HEK293 (cell line): ENCODE data around the gene MGAT4B.

Source experiments
- PRDM1 ChIP-seq: fragments of 450-650 bp; formaldehyde crosslinking; IDR thresholded peaks from 2 replicates; pipeline ENCODE4; 2016; ENCODE audit warnings: missing biosample characterization, missing genetic modification characterization
- SP2 ChIP-seq: fragments of 450-650 bp; formaldehyde crosslinking; IDR thresholded peaks from 2 replicates; pipeline ENCODE4 v1.5.1; 2016; ENCODE audit warnings: missing biosample characterization, missing genetic modification characterization
- SP7 ChIP-seq: fragments of 450-650 bp; formaldehyde crosslinking; IDR thresholded peaks from 2 replicates; pipeline ENCODE4 v1.5.1; 2016; ENCODE audit warnings: missing biosample characterization, missing genetic modification characterization
- TCF7L2 ChIP-seq: IDR thresholded peaks from 2 replicates; pipeline ENCODE4 v1.6.1; 2011; ENCODE audit warnings: low read depth, mild to moderate bottlenecking, inconsistent platforms, low read length, moderate library complexity, borderline replicate concordance
- ZBTB20 ChIP-seq: fragments of 450-650 bp; formaldehyde crosslinking; IDR thresholded peaks from 2 replicates; pipeline ENCODE4 v1.5.1; 2016; ENCODE audit warnings: missing biosample characterization, missing genetic modification characterization
- ZFP3 ChIP-seq: fragments of 450-650 bp; formaldehyde crosslinking; IDR thresholded peaks from 2 replicates; pipeline ENCODE4 v1.5.1; 2016; ENCODE audit warnings: low read depth, missing biosample characterization, missing genetic modification characterization
- ZFP37 ChIP-seq: fragments of 450-650 bp; formaldehyde crosslinking; IDR thresholded peaks from 2 replicates; pipeline ENCODE4 v1.5.1; 2016; ENCODE audit warnings: missing biosample characterization, missing genetic modification characterization
- ZIC2 ChIP-seq: fragments of 450-650 bp; formaldehyde crosslinking; IDR thresholded peaks from 2 replicates; pipeline ENCODE4 v1.5.1; 2016; ENCODE audit warnings: missing biosample characterization, missing genetic modification characterization
- ZNF114 ChIP-seq: fragments of 450-650 bp; formaldehyde crosslinking; IDR thresholded peaks from 2 replicates; pipeline ENCODE4 v1.5.0; 2017; ENCODE audit warnings: missing biosample characterization, missing genetic modification characterization
- ZNF133 ChIP-seq: fragments of 450-650 bp; formaldehyde crosslinking; IDR thresholded peaks from 2 replicates; pipeline ENCODE4 v1.5.1; 2016; ENCODE audit warnings: missing biosample characterization, missing genetic modification characterization
- ZNF202 ChIP-seq: fragments of 450-650 bp; formaldehyde crosslinking; IDR thresholded peaks from 2 replicates; pipeline ENCODE4 v1.5.1; 2016; ENCODE audit warnings: missing biosample characterization, missing genetic modification characterization, borderline replicate concordance
- ZNF221 ChIP-seq: fragments of 450-650 bp; formaldehyde crosslinking; IDR thresholded peaks from 2 replicates; pipeline ENCODE4 v1.5.1; 2017; ENCODE audit warnings: missing biosample characterization, missing genetic modification characterization, borderline replicate concordance
- ZNF521 ChIP-seq: fragments of 450-650 bp; formaldehyde crosslinking; IDR thresholded peaks from 2 replicates; pipeline ENCODE4 v1.5.1; 2017; ENCODE audit warnings: missing biosample characterization, mild to moderate bottlenecking, missing genetic modification characterization
- ZNF629 ChIP-seq: fragments of 450-650 bp; formaldehyde crosslinking; IDR thresholded peaks from 2 replicates; pipeline ENCODE4 v1.5.1; 2017; ENCODE audit warnings: missing biosample characterization, missing genetic modification characterization
- ZNF701 ChIP-seq: fragments of 450-650 bp; formaldehyde crosslinking; IDR thresholded peaks from 2 replicates; pipeline ENCODE4 v1.5.1; 2016; ENCODE audit warnings: missing biosample characterization, missing genetic modification characterization
- ZNF76 ChIP-seq: fragments of 450-650 bp; formaldehyde crosslinking; IDR thresholded peaks from 2 replicates; pipeline ENCODE4; 2016; ENCODE audit warnings: low read depth, missing biosample characterization, missing genetic modification characterization, borderline replicate concordance
- ZNF777 ChIP-seq: fragments of 450-650 bp; formaldehyde crosslinking; IDR thresholded peaks from 2 replicates; pipeline ENCODE4 v1.5.1; 2017; ENCODE audit warnings: missing biosample characterization, missing genetic modification characterization, borderline replicate concordance
- TF ChIP-seq, protein P1 (sequence below): fragments of 450-650 bp; formaldehyde crosslinking; IDR thresholded peaks from 2 replicates; pipeline ENCODE4 v1.5.1; 2016; ENCODE audit warnings: missing biosample characterization, missing genetic modification characterization
- TF ChIP-seq, protein P2 (sequence below): fragments of 450-650 bp; formaldehyde crosslinking; IDR thresholded peaks from 2 replicates; pipeline ENCODE4 v1.5.1; 2016; ENCODE audit warnings: missing biosample characterization, missing genetic modification characterization, low read depth
- TF ChIP-seq, protein P3 (sequence below): fragments of 450-650 bp; formaldehyde crosslinking; IDR thresholded peaks from 2 replicates; pipeline ENCODE4 v1.5.1; 2017; ENCODE audit warnings: missing biosample characterization, mild to moderate bottlenecking, missing genetic modification characterization, moderate library complexity
- TF ChIP-seq, protein P4 (sequence below): fragments of 450-650 bp; formaldehyde crosslinking; IDR thresholded peaks from 2 replicates; pipeline ENCODE4 v1.5.1; 2016; ENCODE audit warnings: missing biosample characterization, missing genetic modification characterization
- TF ChIP-seq, protein P5 (sequence below): fragments of 450-650 bp; formaldehyde crosslinking; IDR thresholded peaks from 2 replicates; pipeline ENCODE4 v1.5.1; 2016; ENCODE audit warnings: missing biosample characterization, missing genetic modification characterization
- TF ChIP-seq, protein P6 (sequence below): fragments of 450-650 bp; formaldehyde crosslinking; conservative IDR thresholded peaks from 2 replicates; pipeline ENCODE4 v1.5.1; 2016; ENCODE audit warnings: low read depth, missing biosample characterization, missing genetic modification characterization
- TF ChIP-seq, protein P7 (sequence below): sonication (generic); formaldehyde crosslinking; IDR thresholded peaks from 2 replicates; pipeline ENCODE4 v1.8.1; 2022; ENCODE audit warnings: mild to moderate bottlenecking, moderate library complexity, missing genetic modification reagents
- TF ChIP-seq, protein P8 (sequence below): fragments of 450-650 bp; formaldehyde crosslinking; IDR thresholded peaks from 2 replicates; pipeline ENCODE4 v1.5.1; 2016; ENCODE audit warnings: missing biosample characterization, missing genetic modification characterization

The MGAT4B gene

DNA sequence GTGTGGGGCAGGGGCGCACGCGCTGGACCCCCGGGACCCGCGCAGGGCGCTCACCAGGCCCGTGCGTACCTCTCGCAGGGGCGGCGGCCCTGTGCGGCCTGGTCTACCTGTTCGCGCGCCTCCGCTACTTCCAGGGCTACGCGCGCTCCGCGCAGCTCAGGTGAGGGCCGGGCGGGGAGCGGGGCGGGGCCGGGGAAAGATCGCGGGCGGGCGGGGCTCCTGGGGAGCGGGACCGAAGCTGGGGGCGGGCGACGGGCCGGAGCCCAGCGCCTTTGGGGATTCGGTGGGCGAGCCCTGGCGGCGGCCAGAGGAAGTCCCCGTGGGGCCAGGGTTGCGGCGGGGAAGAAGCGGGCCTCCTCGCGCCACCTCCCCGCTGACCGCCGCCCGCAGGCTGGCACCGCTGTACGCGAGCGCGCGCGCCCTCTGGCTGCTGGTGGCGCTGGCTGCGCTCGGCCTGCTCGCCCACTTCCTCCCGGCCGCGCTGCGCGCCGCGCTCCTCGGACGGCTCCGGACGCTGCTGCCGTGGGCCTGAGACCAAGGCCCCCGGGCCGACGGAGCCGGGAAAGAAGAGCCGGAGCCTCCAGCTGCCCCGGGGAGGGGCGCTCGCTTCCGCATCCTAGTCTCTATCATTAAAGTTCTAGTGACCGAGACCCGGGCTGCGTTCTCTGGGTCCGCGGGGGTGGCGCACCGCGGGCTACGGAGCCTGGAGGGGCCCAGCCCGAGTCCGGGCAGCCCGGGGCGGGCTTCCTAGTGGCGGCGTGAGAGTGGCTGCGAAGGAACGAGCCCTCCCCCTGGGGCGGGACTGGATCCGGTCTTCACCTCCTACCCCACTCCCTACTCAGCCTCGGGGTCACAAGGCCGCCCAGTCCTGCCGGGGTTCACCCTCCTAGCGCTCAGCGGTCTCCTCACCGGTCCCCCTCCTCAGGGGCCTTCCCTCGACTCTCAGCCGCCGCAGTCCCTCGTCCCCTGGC is 10.5 kb downstream of the MGAT4B start (continued):
- TF ChIP-seq ZNF114 = no peak
- no peak for TF ChIP-seq ZNF221
- TF ChIP-seq, protein P1, sequence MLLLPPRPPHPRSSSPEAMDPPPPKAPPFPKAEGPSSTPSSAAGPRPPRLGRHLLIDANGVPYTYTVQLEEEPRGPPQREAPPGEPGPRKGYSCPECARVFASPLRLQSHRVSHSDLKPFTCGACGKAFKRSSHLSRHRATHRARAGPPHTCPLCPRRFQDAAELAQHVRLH (tag by site-specific recombination) = no peak
- no peak for TF ChIP-seq ZFP3 (tag by site-specific recombination)
- TF ChIP-seq ZNF133 (tag by site-specific recombination) = no peak
- TF ChIP-seq, protein P2, sequence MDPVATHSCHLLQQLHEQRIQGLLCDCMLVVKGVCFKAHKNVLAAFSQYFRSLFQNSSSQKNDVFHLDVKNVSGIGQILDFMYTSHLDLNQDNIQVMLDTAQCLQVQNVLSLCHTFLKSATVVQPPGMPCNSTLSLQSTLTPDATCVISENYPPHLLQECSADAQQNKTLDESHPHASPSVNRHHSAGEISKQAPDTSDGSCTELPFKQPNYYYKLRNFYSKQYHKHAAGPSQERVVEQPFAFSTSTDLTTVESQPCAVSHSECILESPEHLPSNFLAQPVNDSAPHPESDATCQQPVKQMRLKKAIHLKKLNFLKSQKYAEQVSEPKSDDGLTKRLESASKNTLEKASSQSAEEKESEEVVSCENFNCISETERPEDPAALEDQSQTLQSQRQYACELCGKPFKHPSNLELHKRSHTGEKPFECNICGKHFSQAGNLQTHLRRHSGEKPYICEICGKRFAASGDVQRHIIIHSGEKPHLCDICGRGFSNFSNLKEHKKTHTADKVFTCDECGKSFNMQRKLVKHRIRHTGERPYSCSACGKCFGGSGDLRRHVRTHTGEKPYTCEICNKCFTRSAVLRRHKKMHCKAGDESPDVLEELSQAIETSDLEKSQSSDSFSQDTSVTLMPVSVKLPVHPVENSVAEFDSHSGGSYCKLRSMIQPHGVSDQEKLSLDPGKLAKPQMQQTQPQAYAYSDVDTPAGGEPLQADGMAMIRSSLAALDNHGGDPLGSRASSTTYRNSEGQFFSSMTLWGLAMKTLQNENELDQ (tag by site-specific recombination) = no peak
- TF ChIP-seq SP7 (tag by site-specific recombination) = peak; percentile 37; the same call in 1 of the 2 replicates
- peak; percentile 82 for TF ChIP-seq SP2 (tag by site-specific recombination)
- TF ChIP-seq, protein P3, sequence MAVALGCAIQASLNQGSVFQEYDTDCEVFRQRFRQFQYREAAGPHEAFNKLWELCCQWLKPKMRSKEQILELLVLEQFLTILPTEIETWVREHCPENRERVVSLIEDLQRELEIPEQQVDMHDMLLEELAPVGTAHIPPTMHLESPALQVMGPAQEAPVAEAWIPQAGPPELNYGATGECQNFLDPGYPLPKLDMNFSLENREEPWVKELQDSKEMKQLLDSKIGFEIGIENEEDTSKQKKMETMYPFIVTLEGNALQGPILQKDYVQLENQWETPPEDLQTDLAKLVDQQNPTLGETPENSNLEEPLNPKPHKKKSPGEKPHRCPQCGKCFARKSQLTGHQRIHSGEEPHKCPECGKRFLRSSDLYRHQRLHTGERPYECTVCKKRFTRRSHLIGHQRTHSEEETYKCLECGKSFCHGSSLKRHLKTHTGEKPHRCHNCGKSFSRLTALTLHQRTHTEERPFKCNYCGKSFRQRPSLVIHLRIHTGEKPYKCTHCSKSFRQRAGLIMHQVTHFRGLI (tag by site-specific recombination) = 0 out of 2 replicates have a peak, but pooled peaks have one; percentile 44
- 0 out of 2 replicates have a peak, but pooled peaks have one; percentile 15 for TF ChIP-seq ZNF629
- no peak for TF ChIP-seq PRDM1 (tag by site-specific recombination)
- TF ChIP-seq ZFP37 = no peak
- TF ChIP-seq ZBTB20 (tag by site-specific recombination) = peak; percentile 84
- TF ChIP-seq ZNF202 (tag by site-specific recombination) = no peak
- TF ChIP-seq ZNF701 (tag by site-specific recombination) = no peak
- no peak for TF ChIP-seq ZNF777 (tag by site-specific recombination)
- no peak for TF ChIP-seq TCF7L2
- TF ChIP-seq, protein P4, sequence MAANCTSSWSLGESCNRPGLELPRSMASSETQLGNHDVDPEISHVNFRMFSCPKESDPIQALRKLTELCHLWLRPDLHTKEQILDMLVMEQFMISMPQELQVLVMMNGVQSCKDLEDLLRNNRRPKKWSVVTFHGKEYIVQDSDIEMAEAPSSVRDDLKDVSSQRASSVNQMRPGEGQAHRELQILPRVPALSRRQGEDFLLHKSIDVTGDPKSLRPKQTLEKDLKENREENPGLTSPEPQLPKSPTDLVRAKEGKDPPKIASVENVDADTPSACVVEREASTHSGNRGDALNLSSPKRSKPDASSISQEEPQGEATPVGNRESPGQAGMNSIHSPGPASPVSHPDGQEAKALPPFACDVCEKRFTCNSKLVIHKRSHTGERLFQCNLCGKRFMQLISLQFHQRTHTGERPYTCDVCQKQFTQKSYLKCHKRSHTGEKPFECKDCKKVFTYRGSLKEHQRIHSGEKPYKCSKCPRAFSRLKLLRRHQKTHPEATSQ = 0 out of 2 replicates have a peak, but pooled peaks have one; percentile 48
- TF ChIP-seq, protein P5, sequence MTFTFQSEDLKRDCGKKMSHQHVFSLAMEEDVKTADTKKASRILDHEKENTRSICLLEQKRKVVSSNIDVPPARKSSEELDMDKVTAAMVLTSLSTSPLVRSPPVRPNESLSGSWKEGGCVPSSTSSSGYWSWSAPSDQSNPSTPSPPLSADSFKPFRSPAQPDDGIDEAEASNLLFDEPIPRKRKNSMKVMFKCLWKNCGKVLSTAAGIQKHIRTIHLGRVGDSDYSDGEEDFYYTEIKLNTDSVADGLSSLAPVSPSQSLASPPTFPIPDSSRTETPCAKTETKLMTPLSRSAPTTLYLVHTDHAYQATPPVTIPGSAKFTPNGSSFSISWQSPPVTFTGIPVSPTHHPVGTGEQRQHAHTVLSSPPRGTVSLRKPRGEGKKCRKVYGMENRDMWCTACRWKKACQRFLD (tag by site-specific recombination) = no peak
- TF ChIP-seq, protein P6, sequence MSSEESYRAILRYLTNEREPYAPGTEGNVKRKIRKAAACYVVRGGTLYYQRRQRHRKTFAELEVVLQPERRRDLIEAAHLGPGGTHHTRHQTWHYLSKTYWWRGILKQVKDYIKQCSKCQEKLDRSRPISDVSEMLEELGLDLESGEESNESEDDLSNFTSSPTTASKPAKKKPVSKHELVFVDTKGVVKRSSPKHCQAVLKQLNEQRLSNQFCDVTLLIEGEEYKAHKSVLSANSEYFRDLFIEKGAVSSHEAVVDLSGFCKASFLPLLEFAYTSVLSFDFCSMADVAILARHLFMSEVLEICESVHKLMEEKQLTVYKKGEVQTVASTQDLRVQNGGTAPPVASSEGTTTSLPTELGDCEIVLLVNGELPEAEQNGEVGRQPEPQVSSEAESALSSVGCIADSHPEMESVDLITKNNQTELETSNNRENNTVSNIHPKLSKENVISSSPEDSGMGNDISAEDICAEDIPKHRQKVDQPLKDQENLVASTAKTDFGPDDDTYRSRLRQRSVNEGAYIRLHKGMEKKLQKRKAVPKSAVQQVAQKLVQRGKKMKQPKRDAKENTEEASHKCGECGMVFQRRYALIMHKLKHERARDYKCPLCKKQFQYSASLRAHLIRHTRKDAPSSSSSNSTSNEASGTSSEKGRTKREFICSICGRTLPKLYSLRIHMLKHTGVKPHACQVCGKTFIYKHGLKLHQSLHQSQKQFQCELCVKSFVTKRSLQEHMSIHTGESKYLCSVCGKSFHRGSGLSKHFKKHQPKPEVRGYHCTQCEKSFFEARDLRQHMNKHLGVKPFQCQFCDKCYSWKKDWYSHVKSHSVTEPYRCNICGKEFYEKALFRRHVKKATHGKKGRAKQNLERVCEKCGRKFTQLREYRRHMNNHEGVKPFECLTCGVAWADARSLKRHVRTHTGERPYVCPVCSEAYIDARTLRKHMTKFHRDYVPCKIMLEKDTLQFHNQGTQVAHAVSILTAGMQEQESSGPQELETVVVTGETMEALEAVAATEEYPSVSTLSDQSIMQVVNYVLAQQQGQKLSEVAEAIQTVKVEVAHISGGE (tag by site-specific recombination) = peak; percentile 47; the same call in 1 of the 2 replicates
- peak; percentile 55 for TF ChIP-seq ZIC2
- TF ChIP-seq ZNF76 (tag by site-specific recombination) = no peak
- TF ChIP-seq ZNF521 (tag by site-specific recombination) = no peak
- TF ChIP-seq, protein P7, sequence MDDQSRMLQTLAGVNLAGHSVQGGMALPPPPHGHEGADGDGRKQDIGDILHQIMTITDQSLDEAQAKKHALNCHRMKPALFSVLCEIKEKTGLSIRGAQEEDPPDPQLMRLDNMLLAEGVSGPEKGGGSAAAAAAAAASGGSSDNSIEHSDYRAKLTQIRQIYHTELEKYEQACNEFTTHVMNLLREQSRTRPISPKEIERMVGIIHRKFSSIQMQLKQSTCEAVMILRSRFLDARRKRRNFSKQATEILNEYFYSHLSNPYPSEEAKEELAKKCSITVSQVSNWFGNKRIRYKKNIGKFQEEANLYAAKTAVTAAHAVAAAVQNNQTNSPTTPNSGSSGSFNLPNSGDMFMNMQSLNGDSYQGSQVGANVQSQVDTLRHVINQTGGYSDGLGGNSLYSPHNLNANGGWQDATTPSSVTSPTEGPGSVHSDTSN (CRISPR knock-in tag) = peak; percentile 89; the same call in 1 of the 2 replicates
- TF ChIP-seq, protein P8, sequence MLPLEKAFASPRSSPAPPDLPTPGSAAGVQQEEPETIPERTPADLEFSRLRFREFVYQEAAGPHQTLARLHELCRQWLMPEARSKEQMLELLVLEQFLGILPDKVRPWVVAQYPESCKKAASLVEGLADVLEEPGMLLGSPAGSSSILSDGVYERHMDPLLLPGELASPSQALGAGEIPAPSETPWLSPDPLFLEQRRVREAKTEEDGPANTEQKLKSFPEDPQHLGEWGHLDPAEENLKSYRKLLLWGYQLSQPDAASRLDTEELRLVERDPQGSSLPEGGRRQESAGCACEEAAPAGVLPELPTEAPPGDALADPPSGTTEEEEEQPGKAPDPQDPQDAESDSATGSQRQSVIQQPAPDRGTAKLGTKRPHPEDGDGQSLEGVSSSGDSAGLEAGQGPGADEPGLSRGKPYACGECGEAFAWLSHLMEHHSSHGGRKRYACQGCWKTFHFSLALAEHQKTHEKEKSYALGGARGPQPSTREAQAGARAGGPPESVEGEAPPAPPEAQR = no peak
